OCI-LY7 (cell line): ENCODE results near the gene LIPC.

ENCODE experiments used
- CTCF ChIP-seq: fragments of 200-600 bp; sonication (generic); conservative IDR thresholded peaks from 2 replicates; pipeline ENCODE4 v1.5.1; 2014; ENCODE audit warnings: mild to moderate bottlenecking, antibody characterized with exemption, low read length, moderate library complexity, mixed read lengths
- EZH2phosphoT487 ChIP-seq: fragments of 200-600 bp; sonication (generic); IDR thresholded peaks from 2 replicates; pipeline ENCODE4 v1.6.1; 2018; ENCODE audit warnings: low read depth, borderline replicate concordance, mild to moderate bottlenecking, mixed run types, antibody characterized with exemption, low read length, moderate library complexity, mixed read lengths

GRCh38 chr15:58418135-58418534 is 13.7 kb upstream of the LIPC start:
- TF ChIP-seq EZH2phosphoT487 (no peak), CTCF (no peak)
